Stimulated activated CD8-positive, alpha-beta memory T cell treated with anti-CD3 and anti-CD28 coated beads, Interleukin-7, amount 100 ng/mL, for 1 hour (primary cell): Measurements from ENCODE around the gene ADGRL4.
"Not testable (repeated sequence)": the region's sequence is repeated elsewhere in the genome, so short reads cannot be mapped to it uniquely, and the experiment has no call there.

Source experiments
- DNase-seq, 2 donors: peaks; one replicate each; pipeline ENCODE4 v3.0.0-alpha.2; 2020; ENCODE audit warnings: low read depth in 2 of 2

ADGRL4 gene

GRCh38 chr1:79006564-79006963 is at the start of gene ADGRL4:
Gene ADGRL4, minus strand, starts transcription at chr1:79006730. Its CDS starts 76 bp downstream, at chr1:79006654.
- no peak for DNase-seq

- DNase-seq = no peak
These were observed 49.3 kb upstream of the ADGRL4 start for GRCh38 chr1:79055856-79056255.

GRCh38 chr1:79052829-79053449 is 46.4 kb upstream of the ADGRL4 start:
- DNase-seq = no peak

- no peak for DNase-seq
These were observed 38.6 kb upstream of the ADGRL4 start for GRCh38 chr1:79044974-79045650.

GRCh38 chr1:79043506-79043905 is 37.0 kb upstream of the ADGRL4 start:
- no peak for DNase-seq

- DNase-seq = no peak
These were observed 36.0 kb upstream of the ADGRL4 start for GRCh38 chr1:79042539-79042938.

GRCh38 chr1:79042117-79042516 is 35.6 kb upstream of the ADGRL4 start:
- DNase-seq = no peak

- DNase-seq = no peak
These were observed 35.1 kb upstream of the ADGRL4 start for GRCh38 chr1:79041666-79042065.

- no peak for DNase-seq
These were observed 34.0 kb upstream of the ADGRL4 start for GRCh38 chr1:79040424-79041082.

- no peak for DNase-seq
These were observed 30.6 kb upstream of the ADGRL4 start for GRCh38 chr1:79037085-79037484.

GRCh38 chr1:79012500-79012899 is 6.0 kb upstream of the ADGRL4 start:
- DNase-seq = no peak

- DNase-seq = no peak
These were observed 4.1 kb upstream of the ADGRL4 start for GRCh38 chr1:79010589-79010988.

GRCh38 chr1:79005945-79006344 is 585 bp downstream of the ADGRL4 start:
- no peak for DNase-seq

GRCh38 chr1:79004916-79005315 is 1.6 kb downstream of the ADGRL4 start:
- no peak for DNase-seq

- no peak for DNase-seq
These were observed 9.7 kb downstream of the ADGRL4 start for GRCh38 chr1:78996791-78997190.

- no peak for DNase-seq
These were observed 19.5 kb downstream of the ADGRL4 start for GRCh38 chr1:78987042-78987441.

GRCh38 chr1:78980511-78980910 is 26.0 kb downstream of the ADGRL4 start:
- DNase-seq = no peak

- no peak for DNase-seq
These were observed 33.8 kb downstream of the ADGRL4 start for GRCh38 chr1:78972723-78973122.

- not testable (repeated sequence) for DNase-seq
These were observed 39.4 kb downstream of the ADGRL4 start for GRCh38 chr1:78967091-78967490.

- no peak for DNase-seq
These were observed 47.8 kb downstream of the ADGRL4 start for GRCh38 chr1:78958711-78959110.

GRCh38 chr1:78950826-78951225 is 55.7 kb downstream of the ADGRL4 start:
- DNase-seq = no peak

- DNase-seq = no peak
These were observed 57.3 kb downstream of the ADGRL4 start for GRCh38 chr1:78949227-78949626.

- DNase-seq = no peak
These were observed 87.4 kb downstream of the ADGRL4 start for GRCh38 chr1:78919150-78919549.
